ENCODE data around the gene EZH1.

Gene EZH1

DNA sequence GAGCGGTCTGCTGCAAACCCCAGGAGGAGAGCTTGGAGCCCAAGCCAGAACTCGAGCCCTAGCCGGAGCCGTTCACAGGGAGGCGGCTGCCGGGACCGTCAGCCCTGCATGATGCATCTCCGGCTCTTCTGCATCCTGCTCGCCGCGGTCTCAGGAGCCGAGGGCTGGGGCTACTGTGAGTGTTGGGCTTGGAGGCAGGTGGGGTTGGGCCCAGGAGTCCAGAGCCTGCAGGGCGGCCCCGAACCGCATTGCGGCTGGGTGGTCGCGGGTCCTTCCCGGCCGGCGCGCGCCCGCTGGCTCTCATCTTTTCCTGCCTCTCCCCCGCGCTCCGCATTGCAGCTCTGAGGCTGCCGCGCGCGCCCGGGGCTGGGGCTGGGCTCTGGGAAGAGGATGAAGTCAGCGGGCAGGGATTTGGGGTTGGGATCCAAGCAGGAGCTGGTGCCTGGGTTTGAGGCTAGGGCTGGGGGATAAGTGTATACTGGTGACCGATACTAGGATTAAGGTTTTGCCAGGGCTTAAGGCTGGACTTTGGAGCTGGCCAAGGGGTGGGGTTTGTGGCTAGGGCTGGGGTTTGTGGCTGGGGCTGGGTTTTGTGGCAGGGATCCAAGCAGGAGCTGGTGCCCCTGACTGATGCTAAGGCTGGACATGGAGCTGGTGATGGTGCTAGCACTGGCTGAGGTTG, 62.0 kb downstream of the EZH1 start:
- no peak for DNase-seq (ENCODE audit: low spot score)

DNA sequence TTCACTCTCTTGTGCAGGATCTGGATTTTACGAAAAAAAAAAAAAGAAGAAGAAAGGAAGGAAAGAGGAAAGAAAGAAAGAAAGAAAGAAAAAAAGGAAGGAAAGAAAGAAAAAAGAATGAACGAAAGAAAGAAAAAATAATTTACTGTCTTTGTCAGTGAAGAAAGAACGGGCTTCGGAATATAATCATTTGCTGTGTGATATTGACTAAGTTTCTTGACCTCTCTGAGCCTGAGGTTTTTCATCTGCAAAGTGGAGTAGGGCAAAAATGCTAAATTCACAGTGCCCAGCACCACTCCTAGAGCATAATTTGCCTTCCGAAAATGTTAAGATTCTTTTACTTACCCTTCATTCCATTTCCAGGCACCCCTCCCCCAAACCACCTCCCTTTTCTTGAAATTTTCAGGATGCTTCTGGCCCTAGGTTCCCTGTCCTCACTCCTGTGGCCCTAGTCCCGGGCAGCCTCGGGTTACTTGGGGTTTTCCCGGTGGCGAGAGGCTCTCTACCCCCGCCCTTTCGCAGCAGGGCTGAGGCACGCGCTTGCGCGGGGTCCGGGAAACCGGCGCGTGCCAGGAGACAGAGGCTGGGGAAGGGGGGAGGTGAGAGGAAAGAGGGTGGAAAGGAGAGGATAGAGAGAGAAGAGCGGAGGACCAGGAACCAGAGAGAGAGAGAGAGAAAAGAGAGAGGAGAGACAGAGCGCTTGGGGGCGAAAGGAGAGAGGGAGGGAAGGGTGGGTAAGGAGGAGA, 62.7 kb downstream of the EZH1 start, which contains the start of gene CNTNAP1:
Gene CNTNAP1 (plus strand): TSS at position 556 of the 746 bp plus-strand sequence. CDS start 299 bp downstream, outside the sequence.
- no peak for DNase-seq (ENCODE audit: low spot score)

DNA sequence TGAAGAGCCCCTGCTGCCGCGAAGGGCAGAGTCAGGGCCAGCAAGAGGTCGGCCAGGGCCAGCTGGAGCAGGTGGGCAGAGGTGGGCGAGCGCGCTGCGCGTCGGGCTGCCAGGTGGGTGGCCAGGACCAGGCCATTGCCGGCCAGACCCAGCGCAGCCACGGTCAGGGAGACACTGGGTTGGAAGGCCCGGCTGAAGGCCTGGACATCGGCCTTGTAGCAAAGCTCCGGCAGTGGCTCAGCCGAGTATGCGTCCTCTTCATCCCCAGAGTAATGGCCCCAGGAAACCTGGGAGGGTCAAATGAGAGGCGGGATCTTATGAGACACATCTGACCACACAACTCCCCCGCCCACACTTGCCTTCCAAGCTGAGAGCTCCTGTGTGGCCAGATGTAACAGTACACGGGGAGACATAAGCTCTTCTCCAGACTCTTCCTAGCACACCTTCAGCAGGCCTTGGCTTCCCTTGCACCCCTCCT, 64.5 kb downstream of the EZH1 start:
- DNase-seq (ENCODE audit: low spot score): no peak

DNA sequence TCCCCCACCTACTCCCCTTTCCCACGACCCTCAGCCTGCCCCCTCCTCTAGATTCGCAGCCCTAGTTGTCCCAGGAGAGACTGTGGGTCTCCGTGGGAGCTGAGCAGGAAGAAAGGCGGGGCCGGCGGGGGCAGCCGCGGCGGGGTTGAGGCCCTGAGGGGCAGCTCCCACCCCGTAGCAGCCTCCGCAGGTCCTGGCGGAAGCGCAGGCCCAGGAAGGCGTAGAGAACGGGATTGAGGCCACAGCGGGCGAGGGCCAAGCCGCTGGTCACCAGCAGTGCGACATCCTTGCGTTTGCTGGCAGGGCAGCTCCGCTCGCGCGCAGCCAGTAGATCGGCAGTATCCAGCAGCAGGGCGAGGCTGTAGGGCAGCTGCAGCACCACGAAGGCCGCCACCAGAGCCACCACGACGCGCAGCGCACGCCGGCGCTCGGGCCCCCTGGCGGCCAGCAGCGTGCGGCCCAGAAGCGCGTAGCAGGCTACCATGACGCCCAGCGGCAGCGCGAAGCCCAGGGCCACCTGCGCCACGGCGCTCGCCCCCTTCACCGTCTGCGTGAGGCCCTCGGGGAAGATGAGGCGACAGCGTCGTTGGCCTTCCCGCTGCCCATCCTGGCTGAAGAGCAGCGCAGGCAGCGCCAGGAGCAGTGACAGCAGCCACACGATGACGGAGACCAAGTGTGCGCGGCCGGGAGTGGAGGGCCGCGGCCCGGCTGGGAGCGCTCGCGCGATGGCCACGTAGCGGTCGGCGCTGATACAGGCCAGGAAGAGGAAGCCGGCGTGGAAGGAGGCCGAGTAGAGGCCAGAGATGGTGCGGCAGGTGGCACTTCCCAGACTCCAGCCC, 65.1 kb downstream of the EZH1 start:
- DNase-seq (ENCODE audit: low spot score): peak; percentile 45

DNA sequence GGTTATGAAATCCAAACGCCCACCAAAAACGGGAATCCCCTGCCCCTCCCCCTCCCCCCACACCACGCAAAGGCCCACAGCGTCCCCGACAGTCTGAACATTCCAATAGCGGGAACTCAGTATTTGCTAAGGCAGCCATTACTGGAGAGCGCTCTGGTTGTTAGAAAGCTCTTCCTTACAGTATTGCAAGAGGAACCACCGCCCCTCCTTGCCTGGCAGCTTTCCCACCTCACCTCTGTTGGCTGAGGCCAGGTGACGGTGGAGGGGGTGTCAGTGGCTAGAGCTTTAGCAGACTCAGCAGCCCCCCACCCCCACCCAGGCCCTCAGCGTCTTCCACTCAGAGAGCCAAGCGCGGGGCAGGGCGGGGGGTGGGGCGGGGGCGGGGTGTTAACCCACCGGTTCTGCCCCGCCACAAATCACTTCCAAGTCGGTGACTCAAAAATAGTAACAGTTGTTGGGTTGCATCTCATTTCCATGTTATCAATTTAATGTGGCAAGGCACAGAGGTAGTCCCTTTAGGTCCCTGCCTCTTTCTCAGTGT, 65.8 kb downstream of the EZH1 start:
- no peak for DNase-seq (ENCODE audit: low spot score)

DNA sequence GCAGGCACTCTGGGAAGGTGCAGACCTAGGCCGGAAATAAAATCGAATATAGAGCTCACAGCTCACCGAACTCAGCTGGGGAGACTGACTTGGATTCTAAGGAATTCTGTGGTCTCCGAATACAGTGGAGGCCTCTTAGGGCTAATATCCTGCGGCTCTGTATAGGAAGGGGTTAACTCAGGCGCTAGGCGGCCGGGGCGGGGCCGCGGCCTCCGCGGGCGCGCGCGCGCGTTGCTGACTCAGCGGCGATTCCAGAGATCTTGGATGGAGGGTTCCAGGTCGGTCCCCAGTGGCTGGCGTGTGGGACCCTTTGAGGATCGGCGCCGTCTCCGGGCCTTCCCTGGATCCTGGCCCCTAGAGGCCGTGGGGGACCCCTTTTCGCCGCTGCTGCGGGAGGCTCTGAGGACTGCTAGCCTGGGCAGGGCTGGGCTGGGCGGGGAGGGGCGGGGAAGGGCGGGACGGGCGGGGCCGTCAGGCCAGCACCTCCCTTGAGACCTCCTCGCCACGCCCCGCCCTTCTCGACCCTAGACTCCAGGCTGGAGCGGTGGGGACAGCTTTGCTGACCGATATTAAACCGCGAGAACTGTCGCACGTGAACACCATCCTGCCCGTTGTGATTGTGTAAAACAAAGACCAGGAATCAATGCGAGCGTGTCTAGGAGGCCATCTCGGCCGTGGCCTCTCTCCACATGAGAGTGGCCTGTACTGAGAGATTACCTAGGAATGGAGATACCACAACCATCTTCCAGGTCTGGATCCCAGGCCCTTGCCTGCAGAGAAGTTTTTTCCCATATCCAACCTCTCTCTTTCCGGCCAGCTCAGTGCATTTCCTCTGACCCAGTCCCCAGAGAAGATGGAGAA, 66.7 kb downstream of the EZH1 start:
- DNase-seq (ENCODE audit: low spot score): peak; percentile 80

DNA sequence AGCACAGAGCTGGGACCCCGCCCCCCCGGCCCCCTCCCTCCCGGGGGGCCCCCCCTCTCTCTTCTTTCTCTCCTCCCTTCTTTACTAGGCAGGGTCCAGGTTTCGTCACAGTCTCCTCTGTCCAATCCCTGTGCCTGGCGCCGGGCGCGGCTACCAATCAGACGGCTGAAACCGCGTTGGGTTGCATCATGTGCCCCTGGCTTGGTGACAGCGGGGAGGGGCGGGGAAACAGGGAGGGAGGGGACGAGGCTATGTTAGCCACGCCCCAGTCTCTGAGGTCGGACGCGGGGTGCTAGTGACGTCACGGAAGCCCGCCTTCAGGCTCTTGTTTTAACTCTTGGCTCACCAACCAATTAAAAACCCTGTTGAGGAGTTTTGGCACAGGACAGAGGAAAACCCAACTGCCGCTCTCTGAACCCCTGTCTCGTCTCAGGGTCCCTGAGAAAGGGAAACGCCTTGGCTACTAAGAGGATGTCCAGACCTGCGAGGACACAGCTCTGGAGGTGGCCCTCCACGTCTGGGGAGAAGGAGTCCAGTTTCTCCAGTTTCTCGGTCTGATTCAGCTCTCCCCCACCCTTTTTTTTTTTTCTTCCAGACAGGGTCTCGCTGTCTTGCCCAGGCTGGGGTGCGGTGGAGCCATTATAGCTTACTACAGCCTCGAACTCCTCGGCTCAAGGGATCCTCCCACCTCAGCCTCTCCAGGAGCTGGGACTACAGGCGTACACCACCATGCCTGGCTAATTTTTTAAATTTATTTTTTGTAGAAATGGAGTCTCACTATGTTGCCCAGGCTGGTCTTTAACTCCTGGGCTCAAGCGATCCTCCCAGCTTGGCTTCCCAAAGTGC, 67.6 kb downstream of the EZH1 start:
- peak; percentile 99 for DNase-seq (ENCODE audit: low spot score)

DNA sequence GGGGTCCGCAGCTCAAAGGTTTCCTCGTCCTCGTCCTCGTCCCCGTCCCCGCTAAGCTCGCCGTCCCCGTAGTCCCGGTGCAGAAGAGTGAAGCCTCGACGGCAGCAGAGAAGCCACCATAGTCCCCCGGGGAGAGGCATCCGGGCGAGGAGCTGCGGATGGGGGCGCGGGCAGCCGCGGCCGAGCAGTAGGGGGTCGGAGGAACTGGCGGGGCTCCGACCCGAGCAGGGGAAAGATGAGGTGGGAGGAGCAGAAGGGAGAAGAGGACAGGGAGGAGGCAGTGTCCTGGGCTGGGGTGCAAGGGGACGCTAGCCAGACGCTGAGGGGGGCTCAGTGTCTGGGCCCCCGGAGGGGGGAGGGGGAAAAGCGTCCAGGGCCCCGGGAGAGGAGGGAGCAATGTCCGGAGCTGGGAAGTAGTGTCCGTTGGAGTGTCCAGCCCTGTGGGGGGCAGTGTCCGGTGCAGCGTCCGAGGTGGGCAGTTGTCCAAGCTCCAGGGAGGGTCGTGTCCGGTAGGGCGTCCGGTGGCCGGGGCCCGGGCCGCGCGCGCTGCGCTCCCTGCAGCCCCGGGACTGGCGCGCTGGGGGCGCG, 68.3 kb downstream of the EZH1 start, which contains the start of gene PLEKHH3:
Gene PLEKHH3 (minus strand): TSS at position 571 of the 588 bp plus-strand sequence. CDS start 431 bp downstream, at position 140.
- no peak for DNase-seq (ENCODE audit: low spot score)

DNA sequence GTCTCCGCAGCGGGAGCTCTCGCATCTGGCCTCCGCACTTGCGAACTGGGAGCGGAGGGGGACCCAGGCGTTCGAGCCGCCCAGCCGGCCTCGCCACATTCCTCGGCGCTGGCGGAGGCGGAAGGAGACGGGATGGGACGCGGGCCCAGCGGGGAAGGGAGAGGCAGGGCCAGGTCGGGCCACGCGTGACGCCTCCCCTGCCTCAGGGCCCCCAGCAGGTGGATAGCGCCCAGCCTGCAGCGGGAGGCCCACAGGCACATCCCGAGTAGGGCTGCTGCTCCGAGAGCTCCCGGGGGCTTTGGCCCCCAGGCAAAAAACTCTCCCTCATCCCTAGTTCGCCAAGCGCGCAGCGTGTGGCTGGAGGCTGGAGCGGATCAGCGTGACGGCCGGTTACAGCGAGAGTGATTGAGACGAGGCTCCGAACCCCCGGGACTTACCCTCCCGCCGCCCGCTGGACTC, 68.8 kb downstream of the EZH1 start:
- DNase-seq (ENCODE audit: low spot score): no peak

DNA sequence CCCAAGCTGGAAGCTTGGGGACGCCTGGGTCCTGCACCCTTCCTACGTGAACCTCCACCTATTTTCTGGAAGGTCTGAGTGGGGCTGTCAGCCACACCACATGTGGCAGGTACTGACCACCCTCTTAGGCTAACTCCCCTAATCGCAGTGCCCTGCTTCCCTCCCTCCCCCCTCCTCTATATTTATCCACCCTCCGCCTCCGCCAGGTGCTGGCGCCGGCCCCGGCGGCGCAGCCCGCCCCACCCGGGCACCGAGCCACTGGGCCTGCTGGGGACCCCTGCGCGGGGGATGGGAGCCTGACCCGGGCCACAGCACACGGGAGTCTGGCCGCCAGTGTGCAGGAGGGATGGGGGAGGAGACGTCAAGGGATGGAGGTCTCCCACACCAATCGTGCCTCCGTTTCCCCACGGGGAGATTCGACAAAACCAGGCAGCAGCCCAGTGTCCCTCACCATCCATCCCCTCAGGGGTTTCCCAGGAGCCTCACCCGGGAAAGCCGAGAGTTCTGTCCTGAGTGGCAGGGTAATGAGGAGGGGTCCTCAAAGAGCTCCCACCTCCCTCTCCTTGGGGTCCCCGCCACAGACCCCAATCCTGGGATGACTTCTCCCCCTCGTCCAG, 69.4 kb downstream of the EZH1 start:
- DNase-seq (ENCODE audit: low spot score): no peak

DNA sequence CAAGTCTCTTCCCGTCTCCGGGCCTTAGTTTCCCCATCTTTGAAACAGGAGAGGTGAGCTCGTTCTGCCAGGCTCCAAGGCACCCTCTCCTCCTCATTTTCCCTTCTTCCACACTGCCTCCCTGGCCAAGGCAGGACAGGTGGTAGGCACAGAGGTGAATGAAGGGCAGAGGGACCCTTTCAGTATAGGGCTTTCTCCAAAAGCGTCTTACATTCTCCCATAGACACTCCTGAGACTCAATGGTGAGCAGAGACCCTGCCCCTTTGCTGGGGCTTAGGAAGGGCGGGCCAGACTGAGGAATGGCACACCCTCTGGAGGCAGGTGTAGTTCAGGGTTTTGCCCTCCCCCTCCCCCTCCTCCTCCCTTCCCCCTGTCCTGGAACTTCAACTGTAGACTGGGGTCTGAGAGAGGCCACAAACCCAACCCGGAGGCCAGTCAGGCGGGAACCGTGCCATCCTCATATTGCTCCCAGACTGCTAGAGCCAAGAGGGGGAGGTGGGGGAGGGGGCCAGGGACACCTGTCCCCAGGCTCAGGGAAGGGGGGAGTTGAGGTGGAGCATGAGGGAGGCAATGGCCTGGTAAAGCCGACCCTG, 70.0 kb downstream of the EZH1 start:
- DNase-seq (ENCODE audit: low spot score): no peak

DNA sequence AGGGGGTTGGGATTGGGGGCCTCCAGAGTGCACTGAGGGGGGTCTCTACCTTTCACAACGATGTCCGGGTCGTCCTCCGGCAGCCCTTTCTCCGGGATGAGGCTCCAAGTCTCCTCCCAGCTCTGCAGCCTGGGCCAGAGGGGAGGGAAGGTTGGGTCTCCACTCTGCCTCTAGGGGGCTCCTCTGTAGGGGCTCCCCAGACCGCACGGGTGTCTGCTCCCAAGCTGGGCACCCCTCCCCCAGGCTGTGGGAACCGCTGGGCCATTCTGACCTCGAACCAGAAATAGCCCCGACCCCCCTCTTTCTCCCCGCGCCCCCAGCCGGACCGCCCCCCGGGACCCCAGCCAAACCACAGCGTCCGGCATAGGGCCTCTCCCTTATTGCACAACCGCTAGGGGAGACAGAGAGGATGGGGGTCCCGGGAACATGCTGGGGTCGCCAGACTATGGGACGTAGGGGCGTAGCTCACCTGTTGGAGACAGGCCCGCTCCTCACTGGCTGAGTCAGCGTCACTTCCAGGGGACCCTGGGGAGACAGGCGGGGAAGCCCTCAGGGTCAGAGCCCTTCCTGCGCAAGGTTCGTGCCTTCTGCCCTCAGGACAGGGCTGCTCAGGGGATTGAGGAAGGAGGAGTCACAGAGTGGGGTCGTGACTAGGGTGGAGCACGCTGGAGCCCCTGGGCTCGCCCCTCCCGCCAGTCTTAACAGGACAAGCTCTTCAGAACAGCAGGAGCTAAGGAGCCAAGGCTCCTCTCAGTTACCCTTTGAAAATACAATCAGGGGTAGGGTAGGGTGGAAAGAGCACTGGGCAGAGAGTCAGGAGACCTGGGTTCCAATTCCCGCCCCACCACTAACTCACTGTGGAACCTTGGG, 70.7 kb downstream of the EZH1 start:
- no peak for DNase-seq (ENCODE audit: low spot score)

DNA sequence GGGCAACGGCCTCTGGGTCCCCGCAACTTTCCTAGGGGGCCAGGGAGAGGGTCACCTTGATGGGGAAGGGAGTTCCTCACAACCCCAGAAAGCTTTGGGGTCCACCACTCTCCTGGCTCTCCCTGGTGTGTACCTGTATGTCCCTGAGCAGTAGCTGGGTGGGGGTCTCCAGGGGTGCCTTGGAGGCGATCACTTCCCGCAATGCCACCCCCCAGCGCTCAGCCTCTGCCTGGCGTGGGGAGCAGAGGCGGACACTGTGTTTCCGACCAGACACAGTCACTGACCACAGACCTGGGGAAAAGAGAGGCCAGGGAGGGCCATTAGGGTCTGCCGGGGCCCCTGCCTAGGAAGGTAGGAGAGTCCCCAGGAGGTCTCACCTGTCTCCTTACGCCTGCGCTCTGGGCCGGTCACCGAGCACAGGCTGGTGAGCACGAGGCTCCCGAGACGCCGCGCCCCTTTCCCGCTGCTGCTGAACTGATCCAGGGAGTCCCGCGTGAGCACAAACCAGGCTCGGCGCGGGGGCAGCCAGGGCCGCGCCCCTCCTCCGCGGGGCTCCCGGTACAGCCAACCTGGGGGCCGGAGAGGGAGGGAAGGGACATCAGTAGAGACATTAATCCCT, 71.5 kb downstream of the EZH1 start:
- DNase-seq (ENCODE audit: low spot score): no peak

DNA sequence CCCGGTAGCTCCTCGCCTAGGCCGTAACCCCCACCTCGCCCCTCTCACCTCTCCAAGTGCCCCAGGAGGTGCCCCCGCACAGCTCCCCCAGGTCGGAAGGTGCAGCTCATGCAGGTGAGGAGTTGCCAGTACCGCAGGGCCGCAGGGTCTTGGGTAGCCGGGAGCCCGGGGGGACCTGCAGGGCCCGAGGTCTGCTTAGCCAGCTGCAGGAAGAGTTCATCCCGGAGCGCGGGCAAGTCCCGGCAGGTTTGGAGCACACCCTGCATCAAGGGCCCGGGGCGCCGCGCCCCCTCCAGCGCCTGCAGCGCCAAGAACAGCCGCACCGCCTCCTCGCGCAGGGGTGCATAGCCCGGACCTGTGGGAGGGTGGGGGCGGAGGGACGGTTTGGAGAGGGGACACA, 72.8 kb downstream of the EZH1 start:
- DNase-seq (ENCODE audit: low spot score): no peak

DNA sequence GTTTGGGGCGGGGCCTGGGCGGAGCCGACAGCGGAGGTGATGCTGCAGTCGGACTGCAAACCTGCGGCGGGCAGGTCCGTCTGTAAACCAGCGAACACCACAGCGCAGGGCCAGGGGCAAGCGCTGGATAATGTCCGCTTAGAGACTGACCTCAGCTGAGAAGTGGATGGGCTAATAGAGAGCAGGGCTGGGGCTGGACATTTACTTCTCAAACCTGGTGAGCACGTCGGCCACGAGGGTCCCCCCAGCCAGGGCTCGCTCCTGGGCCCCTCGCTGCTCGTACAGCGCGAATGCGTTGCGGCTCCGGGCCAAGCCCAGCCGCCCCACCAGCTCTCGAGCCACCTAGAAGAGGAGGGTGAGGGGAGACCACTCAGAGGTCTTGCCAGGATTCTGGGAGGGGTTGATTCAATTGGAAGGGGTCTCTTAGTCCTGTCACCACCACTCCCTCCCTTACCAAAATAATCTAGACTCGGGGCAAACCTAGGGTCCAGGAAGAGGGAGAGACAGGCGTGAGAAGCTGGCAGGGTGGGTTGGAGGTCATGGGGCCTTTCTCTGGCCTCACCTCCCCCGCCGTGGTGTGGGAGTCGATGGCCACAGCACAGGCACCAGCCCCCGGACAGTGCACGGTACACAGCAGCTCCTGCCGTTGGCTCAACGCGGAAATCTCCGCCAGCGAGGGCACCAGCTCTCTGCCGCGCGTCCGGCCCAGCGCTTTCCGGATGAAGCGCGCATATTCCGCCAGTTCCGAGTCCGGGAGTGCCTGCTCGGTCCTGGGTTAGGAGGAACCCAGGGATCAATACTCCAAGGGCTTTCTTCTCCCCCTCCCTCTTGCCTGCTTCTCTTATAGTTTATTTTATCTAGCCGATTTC, 73.8 kb downstream of the EZH1 start:
- DNase-seq (ENCODE audit: low spot score): no peak
